ENCODE data around the gene CCT8.
"Not testable (repeated sequence)": the region's sequence is repeated elsewhere in the genome, so short reads cannot be mapped to it uniquely, and the experiment has no call there.

Gene CCT8

GRCh38 chr21:29011236-29011635 lies 62.2 kb downstream of the CCT8 start:
- not testable (repeated sequence) for DNase-seq

- DNase-seq: no peak
Observed at GRCh38 chr21:29008367-29008766, 65.1 kb downstream of the CCT8 start.

GRCh38 chr21:29007810-29008209 lies 65.6 kb downstream of the CCT8 start:
- DNase-seq: no peak

- no peak for DNase-seq
Observed at GRCh38 chr21:29007135-29007534, 66.3 kb downstream of the CCT8 start.

All from stimulated activated CD4-positive, alpha-beta T cell treated with anti-CD3 and anti-CD28 coated beads, Interleukin-4, amount 100 ng/mL, for 4 hours (primary cell).